Astrocyte of the cerebellum (primary cell): ENCODE measurements around the gene LIME1.
A peak's percentile ranks its signal among the peaks of the same experiment; 100 is the strongest.

Experiments
- DNase-seq: peaks from one replicate; pipeline ENCODE4 v3.0.0-alpha.2; 2011; ENCODE audit warnings: low read depth
- H3K4me3 ChIP-seq: 2 replicates; pipeline ENCODE4 v1.5.1; 2011; ENCODE audit warnings: mild to moderate bottlenecking, low read depth, low read length, moderate library complexity
- CTCF ChIP-seq: IDR thresholded peaks from 2 replicates; pipeline ENCODE4 v1.5.1; 2012; ENCODE audit warnings: low read length, low read depth, moderate library complexity, mild to moderate bottlenecking; ENCODE audit errors: missing control alignments
- in situ Hi-C: cut with HindIII; loops from 2 replicates; pipeline ENCODE4 v1.10.0; 2017; ENCODE audit warnings: low sequenced_read_pairs

The LIME1 gene

GRCh38 chr20:63697868-63698545 is 38.5 kb upstream of the LIME1 start:
- peak overlapping the region; percentile 45 for H3K4me3 ChIP-seq
- in situ Hi-C loops, result loop anchor here (5.0 kb wide), 1 partner anchor 36 kb away; no protein-coding TSS in a partner anchor
- TF ChIP-seq CTCF, result no peak
- DNase-seq, result no peak

- peak; percentile 66 for DNase-seq
- in situ Hi-C loops, result loop anchor here (5.0 kb wide), 1 partner anchor 37 kb away; no protein-coding TSS in a partner anchor
- no peak for TF ChIP-seq CTCF
- peak overlapping the region; percentile 6 for H3K4me3 ChIP-seq
These were observed 37.6 kb upstream of the LIME1 start for GRCh38 chr20:63698739-63699465.

GRCh38 chr20:63699466-63700198 is 36.8 kb upstream of the LIME1 start:
- no peak for DNase-seq
- TF ChIP-seq CTCF, result no peak
- no peak overlapping the region for H3K4me3 ChIP-seq
- in situ Hi-C loops, result loop anchor here (5.0 kb wide), 1 partner anchor 37 kb away; no protein-coding TSS in a partner anchor

DNA sequence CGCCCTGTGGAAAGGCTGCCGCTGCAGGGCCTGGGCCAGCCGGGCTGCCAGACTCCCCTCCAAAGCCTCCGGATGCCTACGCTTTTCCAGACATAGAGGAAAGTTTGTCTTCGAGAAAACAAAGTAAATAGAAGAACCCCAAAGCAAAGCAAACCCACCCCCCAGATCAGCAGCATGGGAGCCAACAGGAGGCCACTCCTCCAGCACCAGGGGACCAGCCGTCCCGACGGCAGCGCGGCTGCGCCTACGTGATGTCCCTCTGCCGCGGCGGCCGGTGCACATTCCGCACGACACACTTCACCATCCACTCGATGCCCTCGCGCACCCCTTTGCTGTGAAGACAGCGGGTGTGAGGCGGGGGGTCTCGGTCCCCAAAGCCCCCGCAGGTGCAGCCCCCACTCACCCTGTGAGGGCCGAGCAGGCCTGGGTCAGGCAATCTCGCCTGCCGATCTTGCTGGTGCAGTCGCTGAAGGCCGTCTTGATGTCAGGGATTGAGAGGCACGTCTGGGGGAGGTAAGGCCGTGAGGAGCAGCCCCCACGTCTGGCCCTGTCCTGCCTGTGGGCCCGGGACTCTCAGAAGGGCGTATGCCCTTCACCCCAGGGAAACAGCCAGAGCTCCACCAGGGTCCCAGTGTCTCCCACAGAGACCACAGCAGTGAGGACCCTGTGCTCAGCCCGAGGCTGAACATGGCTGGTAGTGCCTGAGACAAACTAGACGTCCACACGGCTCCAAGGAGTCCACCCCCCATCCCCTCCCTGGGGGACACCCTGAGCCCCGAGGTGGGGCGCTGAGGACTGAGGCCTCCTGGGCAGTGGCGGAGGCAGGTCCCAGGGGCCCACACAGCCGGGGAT is 36.0 kb upstream of the LIME1 start:
- no peak for TF ChIP-seq CTCF
- in situ Hi-C loops, result no loop called here
- no peak overlapping the region for H3K4me3 ChIP-seq
- no peak for DNase-seq

DNA sequence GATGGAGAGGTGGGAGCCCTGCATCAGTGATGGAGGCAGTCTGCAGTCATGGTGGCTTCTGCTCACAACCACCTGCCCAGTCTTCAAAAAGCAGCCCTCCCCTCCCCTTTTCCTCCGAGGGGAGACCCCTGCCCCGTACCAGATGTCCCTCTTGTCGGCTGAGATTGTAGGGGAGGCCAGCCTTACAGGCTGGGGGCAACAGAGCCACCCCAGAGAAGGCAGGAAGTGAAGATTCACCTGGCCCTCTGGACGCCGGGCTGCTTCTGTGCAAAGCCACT is 35.5 kb upstream of the LIME1 start:
- DNase-seq, result no peak
- TF ChIP-seq CTCF, result no peak
- H3K4me3 ChIP-seq, result no peak overlapping the region
- in situ Hi-C loops, result no loop called here
